H7 (cell line): ENCODE measurements around the gene CCDC146. TPM values are rescaled to one million over a fixed set of nuclear protein-coding genes. Genes with fewer than 3 reads are reported as not detected.

ENCODE experiments used
- total RNA-seq: library from RNA; depleted of rRNA; stranded (reverse); fragments of >200 nt; shearing (Covaris generic); gene quantifications from 2 replicates; pipeline ENCODE4 v1.2.3, GENCODE V29; 2014; rRNA removed

The CCDC146 gene
- total RNA-seq, 1 experiment from 2014 or later: 2.3 TPM

Other genes with a start within 250 kb of the CCDC146 start
- not detected in 2 replicates for gene SPDYE17, start 90.3 kb upstream of the CCDC146 start, total RNA-seq
- gene SPDYE18, start 60.1 kb upstream of the CCDC146 start, total RNA-seq: not detected in 2 replicates
- not detected in 2 replicates for gene FGL2, start 77.2 kb downstream of the CCDC146 start, total RNA-seq